NOMO-1 treated with DMSO at 0.1 percent for 48 hours (cell line): Measurements from ENCODE around the gene ADAMTSL1.

Experiments
- DNase-seq: peaks from one replicate; lab custom pipeline; 2025; ENCODE audit not compliant: unreplicated experiment; lab: John Stamatoyannopoulos, UW

ADAMTSL1 gene

DNA sequence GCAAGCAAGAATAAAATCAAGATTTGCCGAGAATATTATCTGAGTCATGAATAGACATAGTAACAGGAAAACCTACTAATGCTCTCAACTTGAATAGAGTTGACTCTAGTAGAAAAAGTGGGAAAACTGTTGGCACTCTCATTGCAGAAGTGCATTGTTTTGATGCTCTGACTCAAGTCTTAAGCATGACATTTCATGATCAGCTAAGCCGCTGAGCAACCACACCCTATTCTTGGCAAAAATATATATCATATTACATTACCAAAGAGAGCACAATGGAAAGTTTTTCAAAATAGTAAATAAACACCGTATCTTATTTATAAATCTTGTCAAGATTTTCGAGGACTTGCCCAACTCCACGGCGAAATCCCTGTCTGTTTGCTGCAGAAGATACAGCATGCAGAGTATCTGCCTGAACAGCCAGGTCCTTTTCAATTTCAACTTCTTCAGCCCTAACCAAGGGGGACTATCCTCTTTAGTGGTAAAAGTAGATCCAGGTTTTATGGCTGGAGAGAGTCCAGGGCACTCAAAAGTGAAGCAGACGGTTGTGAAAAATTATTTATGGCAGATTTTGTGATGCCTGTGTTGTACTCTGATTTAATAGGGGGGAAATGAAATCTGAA is 13.9 kb upstream of the ADAMTSL1 start:
- DNase-seq: no peak

DNA sequence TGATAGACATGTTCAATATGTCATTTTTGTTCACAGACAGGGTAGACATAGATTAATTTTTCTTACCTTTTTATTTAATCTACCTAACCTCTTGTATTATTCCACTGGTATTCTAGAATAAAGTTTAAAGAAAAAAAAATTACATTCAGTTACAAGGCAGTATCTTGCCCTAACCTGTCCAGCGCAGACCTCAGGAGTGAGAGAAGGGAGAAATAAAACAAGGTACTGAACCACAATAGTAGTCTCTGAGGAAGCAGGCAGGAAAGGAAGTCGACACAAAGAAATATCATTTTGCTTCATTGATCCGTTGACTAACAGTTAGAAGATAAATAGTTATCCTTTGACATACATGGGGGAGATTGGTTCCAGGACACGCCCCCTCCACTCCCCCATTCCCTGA is 12.5 kb upstream of the ADAMTSL1 start:
- no peak for DNase-seq

- DNase-seq: no peak
Observed at GRCh38 chr9:18463991-18464390, 10.0 kb upstream of the ADAMTSL1 start.

DNA sequence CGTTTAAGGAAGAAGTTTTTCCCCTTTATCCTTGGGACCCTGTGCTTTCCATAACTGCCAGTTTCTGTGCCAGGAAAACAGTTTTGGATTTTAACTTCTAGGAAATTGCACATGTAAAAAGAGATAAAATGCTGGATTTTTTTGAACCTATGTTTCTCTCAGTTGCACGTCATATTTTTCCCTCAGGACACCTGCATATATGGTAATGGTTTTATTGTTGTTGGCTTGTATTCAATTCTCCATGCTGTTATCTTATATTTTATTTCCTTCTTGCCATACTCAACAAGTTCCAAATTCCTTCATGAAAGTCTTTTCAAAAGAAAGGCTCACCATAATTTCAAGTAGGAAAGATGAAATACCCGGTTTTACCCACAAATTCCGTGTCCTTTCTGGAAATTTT is 7.9 kb upstream of the ADAMTSL1 start:
- no peak for DNase-seq

DNA sequence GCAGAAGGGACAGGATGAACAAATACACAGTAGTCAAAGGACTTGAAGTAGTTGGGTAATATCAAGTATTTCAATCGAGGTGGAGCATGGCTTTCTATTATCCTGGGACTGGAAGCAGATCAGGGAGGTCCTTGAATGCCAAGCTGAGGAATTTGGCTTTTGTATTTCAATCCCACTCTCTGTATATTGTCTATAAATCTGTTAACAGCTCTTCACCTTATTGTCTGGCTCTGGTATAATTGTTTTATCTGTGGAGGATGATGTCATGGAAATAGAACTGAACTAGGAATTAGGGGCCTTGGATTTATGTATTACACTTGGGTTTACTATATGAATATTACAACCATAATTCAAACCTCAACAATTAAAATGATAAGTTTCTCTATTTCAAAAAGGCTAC is 6.3 kb upstream of the ADAMTSL1 start:
- DNase-seq: no peak

- no peak for DNase-seq
Observed at GRCh38 chr9:18472435-18472834, 1.5 kb upstream of the ADAMTSL1 start.

GRCh38 chr9:18472841-18473251 is 1.1 kb upstream of the ADAMTSL1 start:
- no peak for DNase-seq

DNA sequence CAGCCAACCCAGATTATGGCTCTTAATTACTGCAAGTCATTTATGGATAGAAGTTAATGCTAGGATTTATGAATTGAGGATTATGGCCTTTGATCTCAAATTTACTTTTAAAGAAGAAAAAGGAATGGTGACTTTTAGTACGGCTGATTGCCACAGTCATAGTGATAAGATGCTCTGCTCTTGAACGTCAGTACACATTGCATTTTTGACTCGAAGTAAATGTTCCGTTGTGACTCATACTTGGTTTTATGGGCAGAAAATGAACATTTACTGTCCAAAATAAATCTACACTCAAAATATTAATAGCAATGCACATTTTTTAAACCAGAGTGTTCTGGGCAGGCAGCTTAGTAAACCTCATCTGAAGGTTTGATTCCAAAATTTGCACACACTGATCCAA is 830 bp downstream of the ADAMTSL1 start:
- no peak for DNase-seq

- DNase-seq: no peak
Observed at GRCh38 chr9:18477121-18477660, 3.2 kb downstream of the ADAMTSL1 start.

- DNase-seq: no peak
Observed at GRCh38 chr9:18477719-18478118, 3.8 kb downstream of the ADAMTSL1 start.

DNA sequence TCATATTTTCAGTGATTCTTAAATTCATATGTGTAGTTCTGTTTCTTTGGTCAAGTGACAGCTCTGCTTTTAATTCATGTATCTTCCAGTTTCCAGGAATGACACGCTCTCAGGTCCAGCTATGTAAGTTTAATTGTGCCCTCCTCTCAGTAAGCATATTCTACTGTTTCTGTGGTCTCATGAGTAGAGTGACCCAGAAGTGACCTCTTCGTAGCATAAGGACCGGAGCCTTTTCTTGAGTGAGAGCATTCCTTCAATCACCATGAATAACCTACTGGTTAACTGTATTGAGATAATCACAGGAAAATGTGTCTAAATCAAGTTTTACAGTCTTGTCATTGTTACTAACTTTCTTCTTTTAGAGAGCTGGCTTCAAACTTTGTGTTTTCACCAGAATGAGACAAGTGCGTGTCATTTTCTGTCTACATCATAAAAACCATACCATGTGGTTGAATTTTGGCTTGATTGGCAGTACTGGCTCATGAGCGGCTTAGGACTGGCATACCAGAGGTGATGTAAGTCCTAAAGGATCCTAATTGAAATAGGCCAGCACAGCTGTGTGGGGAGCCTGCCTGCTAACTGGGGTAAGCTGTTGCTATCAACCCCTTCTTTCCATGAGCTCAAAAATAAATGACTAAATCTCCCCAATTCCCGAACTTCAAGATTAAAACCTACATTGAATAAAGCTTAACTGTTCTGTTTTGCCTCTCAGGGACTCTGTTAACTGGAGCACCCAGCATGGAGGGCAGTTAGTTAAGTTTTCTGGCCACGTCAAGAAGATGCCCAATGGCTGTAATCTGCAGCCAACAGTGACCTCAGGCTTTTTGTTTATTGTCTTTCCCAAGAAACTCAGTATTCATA is 4.8 kb downstream of the ADAMTSL1 start:
- DNase-seq: no peak

DNA sequence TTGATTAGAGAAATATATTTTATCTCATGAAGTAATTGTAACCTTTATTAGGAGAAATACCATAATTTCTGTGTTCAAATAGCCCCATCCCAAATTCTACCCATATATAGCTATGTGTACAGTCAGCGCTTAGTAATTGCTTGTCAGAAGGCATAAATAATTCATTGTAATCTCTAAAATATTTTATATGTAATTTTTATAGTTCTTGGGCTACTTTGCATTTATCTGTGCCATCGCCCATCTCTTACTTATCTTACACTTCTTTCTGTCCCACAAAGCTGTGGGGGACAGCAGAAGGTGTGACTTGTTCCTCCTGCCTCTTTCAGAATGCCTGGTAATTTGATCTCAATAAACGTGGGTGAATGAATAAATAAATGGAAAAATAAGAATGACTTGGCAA is 5.5 kb downstream of the ADAMTSL1 start:
- DNase-seq: no peak

- DNase-seq: no peak
Observed at GRCh38 chr9:18480662-18481093, 6.7 kb downstream of the ADAMTSL1 start.

DNA sequence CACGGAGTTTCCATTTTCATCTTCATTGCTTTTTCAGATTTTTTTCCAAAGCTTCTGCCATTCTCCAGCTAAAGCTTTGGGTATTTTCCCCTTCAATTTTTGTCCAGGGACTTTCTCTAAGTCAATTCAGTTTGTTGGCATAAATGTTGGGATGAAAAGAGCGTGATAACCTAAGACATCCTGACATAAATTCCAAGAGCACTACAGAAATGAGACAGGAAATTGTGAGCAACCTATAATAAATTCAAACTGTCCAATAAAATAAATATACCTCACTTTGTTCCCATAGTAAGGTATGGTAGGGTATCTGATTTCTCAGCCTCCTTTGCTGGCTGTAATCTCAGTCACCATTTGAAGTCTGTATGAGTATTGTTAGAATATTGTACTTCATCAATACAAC is 8.4 kb downstream of the ADAMTSL1 start:
- DNase-seq: no peak

DNA sequence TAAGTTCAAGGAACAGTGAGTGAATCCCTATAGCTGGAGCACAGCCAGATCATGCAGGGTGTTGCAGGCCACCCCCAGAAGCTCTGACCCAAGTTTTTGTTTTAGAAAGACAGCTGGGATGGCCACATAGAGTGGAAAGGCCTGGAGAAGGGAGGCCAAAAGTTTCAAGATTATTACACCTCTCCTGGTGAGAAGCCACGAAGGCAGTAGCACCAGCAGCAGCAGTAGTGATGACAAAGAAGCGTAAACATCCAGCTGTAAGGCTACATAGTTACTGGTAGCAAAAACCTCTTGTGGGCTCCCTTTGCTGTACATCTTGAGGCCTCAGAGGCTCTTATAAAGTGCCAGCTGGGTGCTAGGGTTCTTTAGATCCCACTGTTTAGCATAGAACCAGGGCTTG is 11.8 kb downstream of the ADAMTSL1 start:
- no peak for DNase-seq

DNA sequence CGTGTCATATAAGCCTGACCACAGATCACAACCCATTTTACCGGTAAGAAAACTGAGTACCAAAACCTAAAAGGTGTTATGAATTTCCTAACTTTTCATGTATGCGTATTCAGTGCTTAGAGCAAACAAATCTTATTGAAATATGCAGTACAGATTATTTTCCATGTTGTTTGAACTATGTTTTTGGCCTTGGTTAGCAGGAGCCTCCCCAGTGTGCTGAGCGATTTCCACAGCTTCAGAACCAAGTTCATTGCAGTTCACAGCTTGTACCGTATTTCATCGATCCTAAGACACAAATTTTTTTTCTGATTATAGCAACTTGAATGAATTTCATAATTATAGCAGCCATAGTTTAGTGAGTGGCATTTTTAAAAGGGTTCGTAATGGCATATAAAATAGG is 13.7 kb downstream of the ADAMTSL1 start:
- no peak for DNase-seq

DNA sequence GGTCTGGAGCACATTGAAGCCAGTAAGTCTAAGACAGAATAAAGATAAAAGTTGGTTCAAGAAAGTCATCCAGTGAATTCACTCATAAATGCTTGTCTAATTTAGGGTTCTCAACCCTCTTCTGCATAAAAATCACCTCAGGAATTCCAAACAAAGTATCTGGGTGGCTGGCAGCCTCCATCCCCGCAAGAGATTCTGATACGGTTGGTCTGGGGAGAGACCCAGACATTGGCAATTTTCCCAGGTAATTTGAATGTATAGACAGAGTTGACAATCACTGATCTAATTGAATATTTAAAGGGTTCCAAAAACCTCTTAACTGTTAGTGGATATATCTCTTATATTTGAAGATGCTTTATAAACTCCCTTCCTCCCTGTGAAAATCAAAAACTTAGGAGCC is 14.9 kb downstream of the ADAMTSL1 start:
- DNase-seq: no peak

DNA sequence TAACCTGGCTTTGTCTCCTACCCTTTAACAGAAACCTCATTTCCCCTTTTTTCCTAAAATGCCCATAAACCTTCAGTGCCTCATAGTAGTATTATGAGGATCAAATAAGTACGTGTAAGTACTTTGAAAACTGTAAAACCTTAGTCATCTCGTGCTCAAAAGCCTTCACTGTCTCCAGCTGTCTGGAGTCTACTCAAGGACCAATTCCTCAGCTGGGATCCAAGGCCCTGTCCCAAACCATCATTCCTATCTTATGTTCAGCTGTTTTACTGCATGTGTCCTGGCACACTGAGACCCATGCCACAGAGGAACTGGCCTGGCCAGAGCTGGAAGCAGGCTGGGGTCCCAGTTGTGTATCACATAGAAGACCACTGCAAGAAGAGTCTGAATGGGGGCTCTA is 15.9 kb downstream of the ADAMTSL1 start:
- no peak for DNase-seq

GRCh38 chr9:18490641-18491370 is 16.9 kb downstream of the ADAMTSL1 start:
- no peak for DNase-seq

- DNase-seq: no peak
Observed at GRCh38 chr9:18492612-18493011, 18.7 kb downstream of the ADAMTSL1 start.

- DNase-seq: no peak
Observed at GRCh38 chr9:18493451-18493993, 19.6 kb downstream of the ADAMTSL1 start.
